Mesenchymal stem cell (in vitro differentiated cells and primary cell): ENCODE data around the gene FRMD4A.

Experiments used
- DNase-seq: peaks from one replicate; pipeline ENCODE4 v3.0.0-alpha.2; 2013
- H2AFZ ChIP-seq: one replicate; pipeline ENCODE4 v1.6.1; 2013; ENCODE audit warnings: low read depth, mild to moderate bottlenecking, control low read depth, inconsistent platforms, low read length, moderate library complexity
- H2AK5ac ChIP-seq: 2 replicates; pipeline ENCODE4 v1.6.1; 2013; ENCODE audit warnings: low read length, moderate library complexity, mild to moderate bottlenecking, inconsistent platforms; ENCODE audit not compliant: severe bottlenecking
- H2BK120ac ChIP-seq: one replicate; pipeline ENCODE4 v1.6.1; 2013; ENCODE audit warnings: low read depth, mild to moderate bottlenecking, inconsistent platforms, low read length, moderate library complexity
- H2BK12ac ChIP-seq, 2 experiments: one replicate each; pipeline ENCODE4 v1.6.1; 2013; ENCODE audit warnings: inconsistent platforms in 2 of 2, low read length in 2 of 2, mild to moderate bottlenecking in 2 of 2, moderate library complexity in 2 of 2, control low read depth in 1 of 2
- H2BK15ac ChIP-seq: one replicate; pipeline ENCODE4 v1.6.1; 2013; ENCODE audit warnings: mild to moderate bottlenecking, low read depth, inconsistent platforms; ENCODE audit not compliant: poor library complexity, severe bottlenecking
- H2BK5ac ChIP-seq: 2 replicates; pipeline ENCODE4 v1.6.1; 2013; ENCODE audit warnings: low read depth, mild to moderate bottlenecking, low read length, control low read depth, inconsistent platforms; ENCODE audit not compliant: poor library complexity, severe bottlenecking
- H3K14ac ChIP-seq, 2 experiments: one replicate each; pipeline ENCODE4 v1.6.1; 2013; ENCODE audit warnings: inconsistent platforms in 2 of 2, low read length in 2 of 2, control low read depth in 1 of 2, mild to moderate bottlenecking in 1 of 2, moderate library complexity in 1 of 2
- H3K18ac ChIP-seq, 2 experiments: one replicate each; pipeline ENCODE4 v1.6.1; 2013; ENCODE audit warnings: inconsistent platforms in 2 of 2, low read length in 2 of 2, control low read depth in 1 of 2, low read depth in 1 of 2, mild to moderate bottlenecking in 1 of 2
- H3K23ac ChIP-seq, 2 experiments: one replicate each; pipeline ENCODE4 v1.6.1; 2013; ENCODE audit warnings: inconsistent platforms in 2 of 2, low read length in 2 of 2, mild to moderate bottlenecking in 2 of 2, moderate library complexity in 2 of 2, control low read depth in 1 of 2
- H3K27ac ChIP-seq: 2 replicates; pipeline ENCODE4 v1.5.1; 2013; ENCODE audit warnings: mild to moderate bottlenecking, moderate library complexity, low read length, control low read depth, inconsistent platforms; ENCODE audit not compliant: poor library complexity, severe bottlenecking
- H3K27me3 ChIP-seq, 2 experiments: 2 replicates each; pipeline versions ENCODE4 v1.6.1 to v1.7.0; 2013; ENCODE audit warnings: low read length in 2 of 2, mild to moderate bottlenecking in 2 of 2, moderate library complexity in 2 of 2, control low read depth in 1 of 2, inconsistent platforms in 1 of 2; ENCODE audit not compliant: control insufficient read depth in 1 of 2, insufficient read depth in 1 of 2
- H3K36me3 ChIP-seq, 2 experiments: 2 replicates each; pipeline versions ENCODE4 v1.6.1 to v1.7.0; 2013; ENCODE audit warnings: low read length in 2 of 2, control low read depth in 1 of 2, inconsistent platforms in 1 of 2, low read depth in 1 of 2, mild to moderate bottlenecking in 1 of 2; ENCODE audit not compliant: insufficient read depth in 2 of 2, control insufficient read depth in 1 of 2
- H3K4ac ChIP-seq, 2 experiments: one replicate each; pipeline ENCODE4 v1.6.1; 2013; ENCODE audit warnings: inconsistent platforms in 2 of 2, low read length in 2 of 2, mild to moderate bottlenecking in 2 of 2, moderate library complexity in 2 of 2, control low read depth in 1 of 2, low read depth in 1 of 2
- H3K4me1 ChIP-seq: 2 replicates; pipeline ENCODE4 v1.6.1; 2013; ENCODE audit warnings: low read depth, low read length, control low read depth; ENCODE audit not compliant: control insufficient read depth, insufficient read depth
- H3K4me2 ChIP-seq: 2 replicates; pipeline ENCODE4 v1.6.1; 2013; ENCODE audit warnings: low read length, mild to moderate bottlenecking, inconsistent platforms; ENCODE audit not compliant: poor library complexity, severe bottlenecking
- H3K4me3 ChIP-seq, 2 experiments: 2 replicates each; pipeline versions ENCODE4 v1.5.1 to v1.7.0; 2013; ENCODE audit warnings: low read length in 2 of 2, mild to moderate bottlenecking in 2 of 2, control low read depth in 1 of 2, low read depth in 1 of 2; ENCODE audit not compliant: insufficient read depth in 1 of 2
- H3K79me1 ChIP-seq: replicated peaks from 2 replicates; pipeline ENCODE4 v1.6.1; 2013; ENCODE audit warnings: mild to moderate bottlenecking, control low read depth, low read length, inconsistent platforms; ENCODE audit not compliant: poor library complexity, severe bottlenecking
- H3K9ac ChIP-seq: 2 replicates; pipeline ENCODE4 v1.7.0; 2013; ENCODE audit warnings: mild to moderate bottlenecking, low read length, moderate library complexity
- H3K9me3 ChIP-seq: 2 replicates; pipeline ENCODE4 v1.7.0; 2013; ENCODE audit warnings: mild to moderate bottlenecking, low read length; ENCODE audit not compliant: control insufficient read depth
- H4K8ac ChIP-seq: one replicate; pipeline ENCODE4 v1.6.1; 2013; ENCODE audit warnings: inconsistent platforms, mild to moderate bottlenecking, low read length, moderate library complexity
- H4K91ac ChIP-seq: one replicate; pipeline ENCODE4 v1.6.1; 2013; ENCODE audit warnings: mild to moderate bottlenecking, low read length, inconsistent platforms
- WGBS: methylation state at CpG from one replicate; pipeline ENCODE4 v1.1.7; 2013; ENCODE audit warnings: mixed read lengths; 5-methylcytosine and 5-hydroxymethylcytosine counted together

Gene FRMD4A

DNA sequence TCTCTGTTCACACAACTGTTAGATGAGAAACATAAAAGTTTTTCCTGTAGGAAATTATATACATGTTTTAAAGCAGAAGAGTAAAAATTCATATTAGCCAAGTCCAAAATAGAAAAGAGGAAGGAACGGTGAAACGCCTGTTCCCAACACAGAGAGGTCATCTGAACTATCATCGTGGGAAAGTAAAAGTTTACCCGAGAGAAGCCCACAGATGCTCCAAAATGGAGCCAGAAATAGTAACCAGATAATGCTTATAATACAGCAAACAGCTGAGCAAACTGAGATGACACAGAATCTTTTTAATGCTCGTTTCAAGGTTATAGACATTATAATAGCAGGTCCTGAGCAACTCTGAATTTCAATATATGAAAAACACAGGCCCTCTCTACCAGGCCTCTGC lies 24.5 kb downstream of the FRMD4A start:
- H3K18ac ChIP-seq: no peak overlapping the region
- 79% methylated on average over 4 of the region's 5 CpGs for WGBS
- H2BK15ac ChIP-seq: no peak overlapping the region
- no peak overlapping the region for H4K91ac ChIP-seq
- H3K14ac ChIP-seq: no peak overlapping the region
- no peak overlapping the region for H3K4me3 ChIP-seq
- no peak overlapping the region for H2AK5ac ChIP-seq
- no peaks in the 10 kb centered on the region for H3K79me1 ChIP-seq
- H3K9ac ChIP-seq: no peak overlapping the region
- no peaks in the 10 kb centered on the region for H3K36me3 ChIP-seq
- H2BK5ac ChIP-seq: no peak overlapping the region
- no peak overlapping the region for H3K27ac ChIP-seq
- no peak for DNase-seq
- H2BK12ac ChIP-seq: no peak overlapping the region
- no peaks in the 10 kb centered on the region for H3K9me3 ChIP-seq
- H3K23ac ChIP-seq: no peak overlapping the region
- H3K27me3 ChIP-seq: peaks cover 24 to 71% of the 10 kb centered on the region in 2 experiments
- no peak overlapping the region for H3K4ac ChIP-seq
- H4K8ac ChIP-seq: no peak overlapping the region
- H3K4me2 ChIP-seq: no peak overlapping the region
- no peak overlapping the region for H2AFZ ChIP-seq
- no peaks in the 10 kb centered on the region for H3K4me1 ChIP-seq
- no peak overlapping the region for H2BK120ac ChIP-seq

DNA sequence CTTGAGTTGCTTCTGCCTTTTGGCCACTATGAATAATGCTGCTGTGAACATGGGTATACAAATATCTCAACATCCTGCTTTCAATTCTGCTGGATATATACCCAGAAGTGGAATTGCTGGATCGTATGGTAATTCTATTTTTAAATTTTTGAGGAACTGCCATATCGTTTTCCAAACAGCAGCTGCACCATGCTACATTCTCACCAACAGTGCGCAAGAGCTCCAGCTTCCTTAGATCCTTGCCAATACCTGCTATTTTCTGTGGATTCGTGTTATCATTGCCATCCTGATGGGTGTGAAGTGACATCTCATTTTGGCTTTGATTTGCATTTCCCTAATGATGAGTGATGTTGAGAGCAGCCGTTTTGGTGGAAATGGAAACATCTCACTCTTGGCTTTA lies 26.7 kb downstream of the FRMD4A start:
- Histone ChIP-seq H2BK120ac (no peak overlapping the region), H2AFZ (no peak overlapping the region), H4K8ac (no peak overlapping the region), H3K36me3 (no peaks in the 10 kb centered on the region), H3K4me2 (no peak overlapping the region), H4K91ac (no peak overlapping the region), H3K79me1 (no peaks in the 10 kb centered on the region), H2BK15ac (no peak overlapping the region), H3K27me3 (peaks cover 33 to 81% of the 10 kb centered on the region in 2 experiments), H3K9me3 (no peaks in the 10 kb centered on the region), H2BK12ac (no peak overlapping the region), H3K14ac (no peak overlapping the region), H3K4ac (no peak overlapping the region), H3K9ac (no peak overlapping the region), H3K23ac (no peak overlapping the region), H2AK5ac (no peak overlapping the region), H2BK5ac (no peak overlapping the region), H3K18ac (no peak overlapping the region), H3K4me1 (no peaks in the 10 kb centered on the region), H3K27ac (no peak overlapping the region), H3K4me3 (no peak overlapping the region)
- no peak for DNase-seq
- WGBS: 90% methylated on average over 5 of the region's 5 CpGs

DNA sequence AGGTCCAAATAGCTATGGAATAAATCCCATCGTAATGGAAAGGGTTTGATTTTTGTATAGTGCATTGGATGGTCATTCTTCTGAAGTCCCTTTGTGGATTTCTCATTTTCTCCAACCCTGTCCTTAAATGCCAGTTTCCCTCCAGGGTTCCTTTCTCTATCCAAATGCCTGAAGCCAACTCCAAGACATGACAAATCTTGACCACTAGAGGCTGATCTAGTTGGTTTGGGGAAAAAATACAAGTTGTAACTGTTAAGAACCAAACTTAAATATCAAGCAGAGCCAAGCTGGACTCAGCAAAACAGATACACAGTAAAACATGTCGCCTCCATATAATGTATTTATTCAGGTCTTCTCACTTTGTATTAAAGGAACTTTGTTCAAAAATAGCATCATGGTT lies 28.7 kb downstream of the FRMD4A start:
- Histone ChIP-seq H3K9me3 (no peaks in the 10 kb centered on the region), H3K4ac (no peak overlapping the region), H4K8ac (no peak overlapping the region), H2BK12ac (no peak overlapping the region), H3K79me1 (no peaks in the 10 kb centered on the region), H2AFZ (no peak overlapping the region), H2BK15ac (no peak overlapping the region), H2BK120ac (no peak overlapping the region), H4K91ac (no peak overlapping the region), H3K36me3 (no peaks in the 10 kb centered on the region), H2AK5ac (no peak overlapping the region), H3K27ac (no peak overlapping the region), H3K14ac (no peak overlapping the region), H3K18ac (no peak overlapping the region), H3K23ac (no peak overlapping the region), H3K27me3 (peaks cover 38 to 95% of the 10 kb centered on the region in 2 experiments), H3K4me2 (no peak overlapping the region), H3K4me1 (no peaks in the 10 kb centered on the region), H2BK5ac (no peak overlapping the region), H3K9ac (no peak overlapping the region), H3K4me3 (no peak overlapping the region)
- no CpG with 5 or more reads among the region's 2 CpGs for WGBS
- DNase-seq: peak; percentile 12

DNA sequence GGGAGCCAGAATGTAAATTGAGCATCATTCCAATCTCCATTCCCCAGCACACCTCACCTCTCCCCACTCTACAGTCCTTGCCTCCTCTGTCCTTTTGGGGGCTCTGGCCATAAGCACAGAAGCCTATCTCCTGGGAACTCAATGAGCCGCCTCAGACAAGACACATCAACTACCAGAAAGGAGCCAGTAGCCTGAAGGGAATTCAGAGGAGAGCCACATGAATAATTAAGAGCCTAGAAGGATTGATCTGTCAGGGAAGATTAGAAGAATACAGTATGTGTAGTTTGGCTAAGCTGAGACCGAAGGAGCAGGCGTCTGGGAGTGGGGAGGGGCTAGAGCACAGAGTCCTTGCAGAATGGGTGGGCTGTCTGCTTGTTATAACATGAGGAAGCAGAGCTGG lies 31.2 kb downstream of the FRMD4A start:
- 89% methylated on average over 2 of the region's 3 CpGs for WGBS
- Histone ChIP-seq H3K4me3 (no peak overlapping the region), H3K4ac (no peak overlapping the region), H2BK15ac (no peak overlapping the region), H3K9ac (no peak overlapping the region), H2BK120ac (no peak overlapping the region), H2AFZ (no peak overlapping the region), H3K4me2 (no peak overlapping the region), H3K36me3 (no peaks in the 10 kb centered on the region), H2AK5ac (no peak overlapping the region), H4K8ac (no peak overlapping the region), H2BK12ac (no peak overlapping the region), H3K4me1 (peaks cover 4% of the 10 kb centered on the region), H3K27ac (no peak overlapping the region), H3K27me3 (peaks cover 33 to 90% of the 10 kb centered on the region in 2 experiments), H2BK5ac (no peak overlapping the region), H3K79me1 (no peaks in the 10 kb centered on the region), H3K14ac (no peak overlapping the region), H3K18ac (no peak overlapping the region), H3K9me3 (no peaks in the 10 kb centered on the region), H4K91ac (no peak overlapping the region), H3K23ac (no peak overlapping the region)
- no peak for DNase-seq
